OCI-LY3 (cell line): ENCODE data around the gene PRDM1.

Experiments used
- H2AFZ ChIP-seq: fragments of 200-600, 300-600 bp; shearing (Covaris generic); 2 replicates; pipeline ENCODE4 v1.6.0; 2014; ENCODE audit warnings: antibody characterized with exemption, low read depth, low read length
- H3K27ac ChIP-seq: fragments of 200-600, 300-600 bp; sonication (generic); 2 replicates; pipeline ENCODE4 v1.5.1; 2014; ENCODE audit warnings: mild to moderate bottlenecking, low read length, moderate library complexity, mixed read lengths
- H3K27me3 ChIP-seq: fragments of 200-600, 300-600 bp; sonication (generic); 2 replicates; pipeline ENCODE4 v1.6.1; 2014; ENCODE audit warnings: low read depth, low read length, mixed read lengths
- H3K36me3 ChIP-seq: fragments of 200-600, 300-600 bp; sonication (generic); replicated peaks from 2 replicates; pipeline ENCODE3; 2014; ENCODE audit warnings: low read depth, low read length, mixed read lengths
- H3K4me1 ChIP-seq: fragments of 300-600, 200-600 bp; sonication (generic); 2 replicates; pipeline ENCODE4 v1.6.1; 2014; ENCODE audit warnings: low read length, mixed read lengths
- H3K4me2 ChIP-seq: fragments of 200-600, 300-600 bp; sonication (generic); 2 replicates; pipeline ENCODE4 v1.6.1; 2014; ENCODE audit warnings: low read length, mixed read lengths
- H3K4me3 ChIP-seq: fragments of 300-600, 200-600 bp; sonication (generic); 2 replicates; pipeline ENCODE4 v1.5.1; 2014; ENCODE audit warnings: antibody characterized with exemption, mild to moderate bottlenecking, low read length, moderate library complexity
- H3K79me2 ChIP-seq: fragments of 300-600, 200-600 bp; shearing (Covaris generic); 2 replicates; pipeline ENCODE4 v1.6.1; 2014; ENCODE audit warnings: mild to moderate bottlenecking, low read length, mixed read lengths
- H3K9ac ChIP-seq: fragments of 300-600, 200-600 bp; shearing (Covaris generic); 2 replicates; pipeline ENCODE4 v1.6.0; 2014; ENCODE audit warnings: mild to moderate bottlenecking, low read length, moderate library complexity
- H3K9me3 ChIP-seq: fragments of 200-600, 300-600 bp; shearing (Covaris generic); 2 replicates; pipeline ENCODE4 v1.6.1; 2014; ENCODE audit warnings: low read length, mixed read lengths; ENCODE audit not compliant: insufficient read depth
- H4K20me1 ChIP-seq: fragments of 200-600, 300-600 bp; sonication (generic); 2 replicates; pipeline ENCODE4 v1.6.1; 2016; ENCODE audit warnings: low read length, mixed read lengths; ENCODE audit not compliant: insufficient read depth
- CTCF ChIP-seq: fragments of 200-600, 300-600 bp; sonication (generic); IDR thresholded peaks from 2 replicates; pipeline ENCODE4 v1.5.1; 2014; ENCODE audit warnings: antibody characterized with exemption, low read length, low read depth
- EZH2phosphoT487 ChIP-seq: fragments of 200-600 bp; shearing (Covaris generic); IDR thresholded peaks from 2 replicates; pipeline ENCODE4 v1.6.1; 2018; ENCODE audit warnings: antibody characterized with exemption, mixed run types, low read depth

The PRDM1 gene

DNA sequence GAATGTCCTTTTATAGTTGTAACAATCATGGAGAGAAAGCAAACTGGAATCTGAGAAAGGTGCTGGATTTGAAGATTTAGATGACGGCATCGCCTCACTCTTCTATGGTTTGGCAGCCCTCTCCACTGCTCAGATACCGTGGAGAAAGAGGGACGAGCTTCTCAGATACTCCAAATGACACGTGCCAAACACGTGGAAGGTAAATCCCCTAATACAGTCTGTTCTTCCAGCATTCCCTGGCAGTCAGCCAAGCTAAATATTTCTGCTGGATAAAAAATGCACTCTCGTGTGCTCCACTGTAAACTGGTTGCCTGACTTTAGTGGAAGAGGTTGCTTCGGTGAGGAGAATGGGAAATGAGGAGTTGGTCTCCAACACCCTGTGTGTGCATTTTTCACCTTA, 16.7 kb upstream of the PRDM1 start:
- peaks cover 5% of the 10 kb centered on the region for H3K4me1 ChIP-seq
- H3K36me3 ChIP-seq, result no peaks in the 10 kb centered on the region
- no peak for TF ChIP-seq EZH2phosphoT487
- TF ChIP-seq CTCF, result no peak
- no peaks in the 10 kb centered on the region for H3K9me3 ChIP-seq
- H3K4me2 ChIP-seq, result no peak overlapping the region
- H2AFZ ChIP-seq, result no peak overlapping the region
- no peak overlapping the region for H3K9ac ChIP-seq
- H3K79me2 ChIP-seq, result no peaks in the 10 kb centered on the region
- H3K4me3 ChIP-seq, result no peak overlapping the region
- H4K20me1 ChIP-seq, result no peaks in the 10 kb centered on the region
- no peaks in the 10 kb centered on the region for H3K27me3 ChIP-seq
- no peak overlapping the region for H3K27ac ChIP-seq

DNA sequence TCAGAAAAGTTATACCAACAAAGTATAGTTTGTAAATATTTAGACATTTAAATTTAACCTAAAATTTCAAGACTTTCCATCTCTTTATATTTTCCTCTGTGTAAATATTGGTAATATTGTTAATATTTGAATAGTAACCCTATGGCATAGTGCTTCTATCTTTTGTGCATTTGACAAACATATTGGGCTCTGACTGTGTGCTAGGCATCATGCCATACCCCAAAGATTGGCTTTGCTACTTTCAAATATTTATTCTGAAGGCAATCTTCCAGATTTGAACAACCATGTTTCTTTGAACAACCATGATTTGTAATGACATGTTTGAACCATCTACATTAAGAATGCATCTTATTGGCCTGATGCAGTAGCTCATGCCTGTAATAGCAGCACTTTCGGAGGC, 15.5 kb upstream of the PRDM1 start:
- H3K4me3 ChIP-seq, result no peak overlapping the region
- H3K4me1 ChIP-seq, result peaks cover 5% of the 10 kb centered on the region
- no peaks in the 10 kb centered on the region for H3K27me3 ChIP-seq
- no peaks in the 10 kb centered on the region for H3K9me3 ChIP-seq
- H3K9ac ChIP-seq, result no peak overlapping the region
- no peaks in the 10 kb centered on the region for H3K79me2 ChIP-seq
- no peaks in the 10 kb centered on the region for H3K36me3 ChIP-seq
- H4K20me1 ChIP-seq, result no peaks in the 10 kb centered on the region
- TF ChIP-seq EZH2phosphoT487, result no peak
- TF ChIP-seq CTCF, result no peak
- H3K27ac ChIP-seq, result no peak overlapping the region
- H3K4me2 ChIP-seq, result no peak overlapping the region
- H2AFZ ChIP-seq, result no peak overlapping the region

DNA sequence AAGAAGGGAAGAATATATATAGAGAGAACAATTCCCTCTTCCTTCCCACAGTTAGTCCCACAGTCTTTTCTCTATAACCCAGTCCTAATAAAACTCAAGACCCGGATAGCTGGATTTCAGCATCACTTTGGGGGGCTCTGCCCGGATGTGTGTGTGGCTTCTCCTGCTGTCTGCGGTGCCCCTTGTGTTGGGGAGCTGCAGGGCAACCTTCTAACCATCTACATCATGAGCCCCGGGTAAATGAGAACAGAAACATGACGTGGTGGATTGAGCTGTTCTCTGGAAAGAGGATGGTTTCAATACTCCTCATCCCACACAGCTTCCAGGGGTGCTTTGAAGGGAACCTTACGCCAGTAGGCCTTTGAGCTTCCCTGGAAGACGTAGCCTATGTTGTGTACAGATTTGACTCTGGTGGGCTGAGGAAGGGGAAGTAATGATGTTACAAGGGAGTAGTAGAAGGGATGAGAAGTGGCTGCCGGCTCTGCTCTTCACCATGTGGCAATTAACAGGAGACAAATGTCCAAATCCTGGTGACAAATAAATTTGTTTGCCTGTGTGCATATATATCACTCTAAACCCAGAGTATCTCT, 13.5 kb upstream of the PRDM1 start:
- peaks cover 5% of the 10 kb centered on the region for H3K4me1 ChIP-seq
- H3K4me2 ChIP-seq, result no peak overlapping the region
- no peak overlapping the region for H3K4me3 ChIP-seq
- no peak overlapping the region for H2AFZ ChIP-seq
- H3K27me3 ChIP-seq, result no peaks in the 10 kb centered on the region
- no peaks in the 10 kb centered on the region for H3K79me2 ChIP-seq
- H3K9ac ChIP-seq, result no peak overlapping the region
- H4K20me1 ChIP-seq, result no peaks in the 10 kb centered on the region
- H3K36me3 ChIP-seq, result no peaks in the 10 kb centered on the region
- no peak overlapping the region for H3K27ac ChIP-seq
- H3K9me3 ChIP-seq, result no peaks in the 10 kb centered on the region
- TF ChIP-seq CTCF, result 0 out of 2 replicates have a peak, but pooled peaks have one; percentile 12
- no peak for TF ChIP-seq EZH2phosphoT487

DNA sequence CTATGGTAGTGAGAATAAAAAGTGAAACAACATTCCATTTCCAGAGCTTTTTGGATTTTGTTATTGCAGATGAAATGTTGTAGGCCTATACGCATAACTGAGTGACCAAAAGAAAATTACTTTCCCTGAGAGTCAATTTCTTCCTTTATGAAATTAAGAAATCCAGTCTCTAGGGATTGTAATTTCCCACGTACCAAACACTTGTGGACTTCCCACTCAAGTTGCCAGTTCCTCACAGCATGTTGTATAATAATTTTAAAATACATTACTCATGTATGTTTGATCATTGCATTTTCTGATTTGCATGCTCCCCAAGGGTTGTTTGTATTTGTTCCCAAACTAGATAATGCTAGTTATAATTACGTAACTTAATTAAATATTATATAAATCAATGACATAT, 12.0 kb upstream of the PRDM1 start:
- H3K79me2 ChIP-seq, result no peaks in the 10 kb centered on the region
- TF ChIP-seq CTCF (no peak), EZH2phosphoT487 (no peak)

More for the DNA sequence above, 12.0 kb upstream of the PRDM1 start:
- Histone ChIP-seq H3K9me3 (no peaks in the 10 kb centered on the region), H3K27ac (no peak overlapping the region), H4K20me1 (no peaks in the 10 kb centered on the region), H3K9ac (no peak overlapping the region), H2AFZ (no peak overlapping the region), H3K36me3 (no peaks in the 10 kb centered on the region), H3K4me3 (no peak overlapping the region), H3K4me2 (no peak overlapping the region), H3K27me3 (no peaks in the 10 kb centered on the region), H3K4me1 (peaks cover 5% of the 10 kb centered on the region)
